Neutrophil (primary cell): ENCODE results near the gene CR1.
"Not testable (repeated sequence)": the region's sequence is repeated elsewhere in the genome, so short reads cannot be mapped to it uniquely, and the experiment has no call there.

Source experiments
- H3K27ac ChIP-seq: fragments of 200-600 bp; sonication (generic); 2 replicates; pipeline ENCODE4 v1.5.1; 2016; ENCODE audit warnings: mild to moderate bottlenecking, moderate library complexity
- H3K27me3 ChIP-seq: fragments of 200-600 bp; sonication (generic); 2 replicates; pipeline ENCODE4 v1.6.0; 2016; ENCODE audit warnings: mild to moderate bottlenecking
- H3K36me3 ChIP-seq: fragments of 200-600 bp; sonication (generic); 2 replicates; pipeline ENCODE4 v1.5.1; 2017
- H3K4me1 ChIP-seq, 2 experiments: fragments of 200-600 bp in 1 of 2; sonication (generic) in 1 of 2; 1 replicate in 1 of 2; 2 replicates in 1 of 2; pipeline versions ENCODE4 v1.5.1 to v1.6.1; 2013 to 2016; ENCODE audit warnings: low read depth in 1 of 2, low read length in 1 of 2, mild to moderate bottlenecking in 1 of 2, moderate library complexity in 1 of 2; ENCODE audit not compliant: control insufficient read depth in 1 of 2, insufficient read depth in 1 of 2
- H3K4me3 ChIP-seq, 2 experiments: fragments of 200-600 bp in 1 of 2; sonication (generic) in 1 of 2; 1 replicate in 1 of 2; 2 replicates in 1 of 2; pipeline ENCODE4 v1.5.1; 2013 to 2016; ENCODE audit warnings: low read depth in 1 of 2, low read length in 1 of 2, mild to moderate bottlenecking in 1 of 2, moderate library complexity in 1 of 2
- H3K9me3 ChIP-seq: fragments of 200-600 bp; sonication (generic); 2 replicates; pipeline ENCODE4 v1.5.1; 2016
- TF ChIP-seq, protein P1 (sequence below): fragments of 200-600 bp; sonication (generic); IDR thresholded peaks from 2 replicates; pipeline ENCODE4 v1.5.1; 2016; ENCODE audit warnings: antibody characterized with exemption

The CR1 gene

DNA sequence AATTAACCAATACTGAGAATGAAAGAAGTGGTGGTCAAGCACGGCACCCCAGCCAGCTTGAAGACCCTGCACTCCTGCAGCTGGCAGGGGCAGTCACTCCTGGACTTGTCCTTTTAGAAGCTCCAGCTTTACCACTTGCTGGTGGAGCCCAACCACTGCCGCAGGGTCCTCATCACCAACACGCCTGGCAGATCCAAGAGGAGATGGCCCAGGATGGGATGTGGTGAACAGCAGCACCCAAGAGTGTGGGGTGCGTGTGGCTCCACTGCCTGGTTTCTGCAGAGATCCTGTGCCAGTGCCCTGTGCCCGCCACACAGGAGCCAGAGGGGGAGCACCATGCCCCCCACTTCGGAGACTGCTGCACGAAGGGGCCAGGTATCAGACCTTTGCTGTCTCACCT lies 162.5 kb downstream of the CR1 start:
- H3K4me3 ChIP-seq = no peak overlapping the region
- H3K27me3 ChIP-seq = peaks cover 23% of the 10 kb centered on the region
- no peaks in the 10 kb centered on the region for H3K4me1 ChIP-seq
- no peaks in the 10 kb centered on the region for H3K9me3 ChIP-seq
- H3K27ac ChIP-seq = no peak overlapping the region
- TF ChIP-seq, protein P1, sequence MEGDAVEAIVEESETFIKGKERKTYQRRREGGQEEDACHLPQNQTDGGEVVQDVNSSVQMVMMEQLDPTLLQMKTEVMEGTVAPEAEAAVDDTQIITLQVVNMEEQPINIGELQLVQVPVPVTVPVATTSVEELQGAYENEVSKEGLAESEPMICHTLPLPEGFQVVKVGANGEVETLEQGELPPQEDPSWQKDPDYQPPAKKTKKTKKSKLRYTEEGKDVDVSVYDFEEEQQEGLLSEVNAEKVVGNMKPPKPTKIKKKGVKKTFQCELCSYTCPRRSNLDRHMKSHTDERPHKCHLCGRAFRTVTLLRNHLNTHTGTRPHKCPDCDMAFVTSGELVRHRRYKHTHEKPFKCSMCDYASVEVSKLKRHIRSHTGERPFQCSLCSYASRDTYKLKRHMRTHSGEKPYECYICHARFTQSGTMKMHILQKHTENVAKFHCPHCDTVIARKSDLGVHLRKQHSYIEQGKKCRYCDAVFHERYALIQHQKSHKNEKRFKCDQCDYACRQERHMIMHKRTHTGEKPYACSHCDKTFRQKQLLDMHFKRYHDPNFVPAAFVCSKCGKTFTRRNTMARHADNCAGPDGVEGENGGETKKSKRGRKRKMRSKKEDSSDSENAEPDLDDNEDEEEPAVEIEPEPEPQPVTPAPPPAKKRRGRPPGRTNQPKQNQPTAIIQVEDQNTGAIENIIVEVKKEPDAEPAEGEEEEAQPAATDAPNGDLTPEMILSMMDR = no peak
- no peaks in the 10 kb centered on the region for H3K36me3 ChIP-seq

DNA sequence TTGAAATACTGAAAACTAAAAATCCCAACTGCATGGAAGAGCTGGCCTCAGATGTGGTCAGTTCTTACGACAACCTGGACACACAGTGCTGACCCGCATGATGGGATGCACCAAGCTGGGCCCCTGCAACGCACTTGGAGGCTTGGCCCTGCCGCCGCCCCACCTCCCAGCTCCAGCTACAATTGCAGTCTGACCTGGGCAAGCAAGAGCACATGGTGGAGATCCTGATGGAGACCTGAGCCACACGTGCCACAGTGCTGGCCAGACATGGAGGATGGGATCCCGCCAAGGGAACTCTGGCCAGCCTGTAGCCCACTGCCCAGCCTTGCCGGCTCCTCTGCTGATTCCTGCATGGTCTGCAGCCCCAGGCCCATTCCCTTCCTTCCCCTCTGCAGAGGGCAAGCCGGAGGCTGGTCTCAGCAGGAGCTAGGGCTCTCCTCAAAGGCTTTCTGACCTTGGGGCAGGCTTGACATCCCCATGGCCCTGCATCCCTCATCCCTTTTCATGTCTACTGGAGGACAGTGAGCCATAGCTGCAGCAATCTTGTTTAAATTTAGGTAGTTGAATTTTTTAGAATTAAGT lies 163.0 kb downstream of the CR1 start:
- TF ChIP-seq, protein P1 = no peak
- Histone ChIP-seq H3K27ac (no peak overlapping the region), H3K36me3 (no peaks in the 10 kb centered on the region), H3K27me3 (peaks cover 19% of the 10 kb centered on the region), H3K4me1 (no peaks in the 10 kb centered on the region), H3K4me3 (no peak overlapping the region), H3K9me3 (no peaks in the 10 kb centered on the region)

GRCh38 chr1:207659545-207660153 lies 163.7 kb downstream of the CR1 start:
- Histone ChIP-seq H3K27me3 (peaks cover 19% of the 10 kb centered on the region), H3K27ac (no peak overlapping the region), H3K4me3 (no peak overlapping the region), H3K9me3 (no peaks in the 10 kb centered on the region), H3K36me3 (no peaks in the 10 kb centered on the region), H3K4me1 (no peaks in the 10 kb centered on the region)
- TF ChIP-seq, protein P1 = no peak

- peaks cover 32% of the 10 kb centered on the region for H3K27me3 ChIP-seq
Measured at GRCh38 chr1:207661420-207661819, 165.5 kb downstream of the CR1 start.

DNA sequence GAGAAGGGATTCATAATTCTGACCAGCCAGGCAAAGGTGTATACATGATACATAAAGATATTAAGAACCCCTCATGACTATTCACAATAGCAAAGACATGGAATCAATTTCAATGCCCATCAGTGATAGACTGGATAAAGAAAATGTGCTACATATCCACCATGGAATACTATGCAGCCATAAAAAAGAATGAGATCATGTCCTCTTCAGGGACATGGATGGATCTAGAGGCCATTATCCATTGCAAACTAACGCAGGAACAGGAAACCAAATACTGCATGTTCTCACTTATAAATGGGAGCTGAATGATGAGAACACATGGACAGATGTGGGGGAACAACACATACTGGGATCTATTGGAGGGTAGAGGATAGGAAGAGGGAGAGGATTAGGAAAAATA lies 170.4 kb downstream of the CR1 start:
- TF ChIP-seq, protein P1 = no peak
- H3K4me1 ChIP-seq = no peaks in the 10 kb centered on the region
- H3K9me3 ChIP-seq = no peaks in the 10 kb centered on the region
- no peak overlapping the region for H3K27ac ChIP-seq
- peaks cover 62% of the 10 kb centered on the region for H3K27me3 ChIP-seq
- H3K36me3 ChIP-seq = no peaks in the 10 kb centered on the region
- no peak overlapping the region for H3K4me3 ChIP-seq

More at GRCh38 chr1:207661420-207661819, 165.5 kb downstream of the CR1 start:
- not testable (repeated sequence) for H3K9me3 ChIP-seq, H3K36me3 ChIP-seq, H3K4me1 ChIP-seq, H3K4me3 ChIP-seq, H3K27ac ChIP-seq

DNA sequence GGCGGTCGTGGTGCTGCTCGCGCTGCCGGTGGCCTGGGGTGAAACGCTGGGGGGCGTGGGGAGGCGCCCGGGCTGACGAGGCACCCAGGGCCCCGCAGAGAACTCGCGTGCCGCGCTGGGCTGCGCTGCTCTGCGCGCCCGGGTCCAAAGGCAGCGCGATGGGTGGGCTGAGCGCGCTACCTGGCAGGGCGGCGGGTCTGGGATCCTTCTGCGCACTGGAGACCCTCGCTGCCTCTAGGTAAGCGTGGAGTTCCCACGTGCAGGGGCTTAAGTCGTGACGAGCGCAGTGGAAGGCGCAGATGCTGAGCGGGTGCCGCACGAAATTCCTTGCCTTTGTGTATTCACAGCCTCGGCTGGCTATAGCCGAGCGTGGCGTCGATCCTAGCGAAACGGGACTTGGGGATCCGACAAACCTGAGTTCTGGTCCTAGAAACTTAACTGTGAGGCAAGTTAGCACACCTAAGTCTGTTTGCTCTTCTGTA lies 173.6 kb downstream of the CR1 start:
- H3K36me3 ChIP-seq = no peaks in the 10 kb centered on the region
- no peaks in the 10 kb centered on the region for H3K4me1 ChIP-seq
- no peak overlapping the region for H3K4me3 ChIP-seq
- H3K9me3 ChIP-seq = no peaks in the 10 kb centered on the region
- TF ChIP-seq, protein P1 = no peak
- no peak overlapping the region for H3K27ac ChIP-seq
- H3K27me3 ChIP-seq = peaks cover 95% of the 10 kb centered on the region
